Right lung (tissue), 5 donors: ENCODE data around the gene MAFF. TPM values are rescaled to one million over a fixed set of nuclear protein-coding genes. Genes with fewer than 3 reads are reported as not detected.
A peak's percentile ranks its signal among the peaks of the same experiment; 100 is the strongest.

Experiments used
- DNase-seq, 2 donors: peaks; one replicate each; pipeline ENCODE4 v3.0.0-alpha.2; 2013
- polyA plus RNA-seq, 5 donors: library from polyadenylated mRNA; unstranded; fragments of 120-200 nt; gene quantifications; one replicate each; pipeline versions ENCODE4 v1.2.1 to v1.2.3, GENCODE V29; 2013; ENCODE audit warnings: inconsistent platforms in 1 of 5, low replicate concordance in 1 of 5; ENCODE audit not compliant: insufficient read length in 5 of 5, insufficient read depth in 1 of 5

Gene MAFF
- polyA plus RNA-seq, 5 donors: 5.3 to 11.8 (median 8.6) TPM

DNA sequence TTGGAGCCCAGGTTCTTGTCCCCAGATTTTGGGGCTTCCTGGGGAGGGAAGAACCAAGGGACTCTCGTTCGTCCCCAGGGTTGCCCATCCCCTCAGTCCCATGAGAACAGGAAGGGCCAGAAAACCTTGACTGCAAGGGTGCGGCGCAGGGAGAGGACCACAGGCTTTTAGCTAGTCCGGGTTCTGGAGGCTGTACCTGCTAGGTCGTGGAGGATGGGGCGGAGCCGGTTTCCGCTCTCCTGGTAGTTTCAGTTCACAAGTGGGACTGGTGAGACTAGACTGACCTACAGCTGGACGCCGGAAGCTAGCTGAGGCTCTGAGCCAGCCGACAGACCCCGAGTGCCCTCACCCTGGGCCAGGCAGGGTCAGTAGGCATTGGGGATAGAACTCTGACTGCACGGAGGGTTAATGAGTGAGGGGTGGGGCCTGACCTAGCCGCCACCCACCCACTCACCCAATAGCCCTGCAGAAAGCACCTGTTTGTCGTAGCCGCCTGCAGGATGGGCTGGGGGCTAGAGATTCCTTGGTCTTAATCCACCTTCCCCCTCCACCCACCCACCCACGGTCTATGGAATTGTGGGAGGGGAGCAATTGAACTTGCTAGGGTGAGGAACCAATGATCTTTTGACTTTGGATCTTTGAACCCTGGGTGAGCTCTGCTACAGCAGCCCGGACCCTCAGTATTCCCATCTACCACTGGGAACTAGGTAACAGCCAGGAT, 1.5 kb downstream of the MAFF start:
- DNase-seq: no peak

DNA sequence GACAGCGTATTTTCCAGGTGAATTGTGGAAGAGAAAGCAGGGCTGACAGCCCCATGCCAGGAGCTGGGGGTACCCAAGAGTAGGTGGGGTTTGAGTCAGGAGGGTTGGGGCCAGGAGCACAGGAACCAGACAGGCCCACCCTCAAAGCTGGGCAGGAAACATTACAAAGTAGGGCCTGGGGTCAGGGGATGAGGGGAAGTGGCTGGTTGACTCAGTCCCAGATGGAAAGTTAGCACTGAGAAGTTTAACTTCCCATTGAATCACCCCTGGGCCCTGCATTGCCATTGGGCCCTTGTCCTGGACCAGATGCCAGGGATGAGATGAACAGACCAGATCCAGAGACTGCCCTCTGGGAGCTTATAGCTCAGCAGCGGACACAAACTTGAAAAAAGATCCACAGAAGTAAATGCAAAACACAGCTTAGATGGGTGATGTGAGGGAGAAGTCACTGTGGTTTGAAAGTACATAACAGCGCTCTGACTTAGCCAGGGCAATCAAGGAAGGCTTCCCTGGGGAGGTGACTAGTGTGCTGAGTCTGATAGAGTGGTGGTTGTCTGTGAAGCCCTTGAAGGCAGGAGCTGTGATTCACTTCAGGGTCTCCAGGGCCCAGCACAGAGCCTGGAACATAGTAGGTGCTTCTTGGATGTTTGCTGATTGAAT, 2.2 kb downstream of the MAFF start:
- DNase-seq: no peak

DNA sequence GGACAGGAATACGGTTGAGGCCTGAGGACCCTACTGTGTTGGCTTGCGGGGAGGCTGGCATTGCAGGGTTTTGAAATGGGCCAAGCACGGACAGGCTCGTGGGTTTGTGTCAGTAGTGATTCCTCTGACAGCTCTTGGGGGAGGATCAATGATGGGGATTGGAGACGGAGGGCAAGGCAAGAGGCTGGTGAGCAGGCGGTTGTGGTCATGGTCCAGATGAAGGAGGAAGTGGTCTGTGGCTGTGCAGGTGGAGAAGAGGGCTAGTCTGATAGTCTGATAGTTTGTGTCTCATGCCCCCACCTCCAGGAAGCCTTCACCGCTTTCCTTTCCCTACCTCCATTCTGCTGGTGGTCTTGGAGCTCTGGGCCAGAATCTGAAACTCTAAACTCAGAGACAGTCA, 3.0 kb downstream of the MAFF start:
- no peak for DNase-seq

DNA sequence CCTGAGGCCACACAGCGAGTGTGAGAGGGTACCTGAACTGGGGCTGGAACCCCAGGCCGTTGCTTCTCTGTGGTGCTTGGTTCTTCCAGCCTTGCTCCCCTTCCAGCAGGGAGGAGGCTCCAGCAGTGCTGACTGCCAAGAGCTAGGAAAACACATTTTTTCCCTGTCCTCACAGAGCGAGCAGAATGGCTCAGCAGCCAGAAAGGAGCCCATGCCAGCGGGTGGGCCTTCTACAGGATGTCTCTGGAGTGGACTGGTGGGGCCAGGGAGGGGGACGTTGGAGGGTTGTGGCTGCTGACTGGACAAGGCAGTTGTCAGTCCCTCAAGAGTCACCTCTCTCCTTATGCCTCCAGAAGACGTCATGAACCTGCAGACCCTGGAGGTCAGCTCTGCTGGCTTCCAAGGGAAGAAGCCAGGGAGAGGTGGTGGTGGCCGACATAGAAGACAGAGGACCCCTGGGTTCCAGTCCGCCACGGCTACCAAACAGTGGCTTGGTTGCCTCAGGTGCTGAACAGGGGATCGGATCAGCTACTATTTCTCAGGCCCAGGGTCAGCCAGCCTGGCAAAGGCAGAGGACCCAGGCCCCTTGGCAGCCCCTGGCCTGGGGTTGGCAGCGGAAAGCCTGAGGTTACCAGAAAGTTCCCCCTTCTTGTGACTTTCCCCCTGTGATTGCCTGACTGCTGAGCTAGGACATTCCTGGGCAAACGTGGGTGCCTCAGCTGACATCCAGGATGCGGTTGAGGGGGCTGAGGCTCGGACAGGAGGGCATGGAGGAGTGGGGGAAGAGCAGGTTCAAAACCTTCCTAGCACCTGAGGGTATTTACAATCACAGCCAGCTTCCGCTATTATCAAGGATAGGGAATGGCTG, 3.7 kb downstream of the MAFF start:
- peak; percentile 91 to 94 for DNase-seq

DNA sequence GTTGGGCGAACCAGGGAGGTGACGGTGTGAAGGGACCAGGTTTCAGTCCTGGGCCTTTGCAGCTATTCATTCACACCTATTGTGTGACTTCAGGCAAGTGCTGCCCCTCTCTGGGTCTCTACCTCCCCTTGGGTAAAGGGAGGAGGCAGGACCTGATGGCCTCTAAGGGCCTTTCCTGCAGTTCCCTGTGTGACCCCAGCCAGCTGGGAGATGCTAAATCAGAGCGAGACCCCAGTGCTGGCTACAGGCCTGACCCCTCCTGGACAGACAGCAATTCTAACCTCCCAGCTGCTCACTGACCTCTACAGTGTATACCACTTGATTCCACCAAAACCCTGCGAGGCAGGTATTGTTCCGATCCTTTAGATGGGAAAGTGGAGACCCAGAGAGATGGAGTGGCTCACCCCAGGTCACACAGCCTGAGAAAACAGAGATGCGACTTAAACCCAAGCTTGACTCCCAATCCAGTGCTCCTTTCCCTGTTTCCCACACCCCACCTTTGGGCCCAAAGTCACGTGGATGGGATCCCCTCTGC, 6.2 kb downstream of the MAFF start:
- DNase-seq: no peak

DNA sequence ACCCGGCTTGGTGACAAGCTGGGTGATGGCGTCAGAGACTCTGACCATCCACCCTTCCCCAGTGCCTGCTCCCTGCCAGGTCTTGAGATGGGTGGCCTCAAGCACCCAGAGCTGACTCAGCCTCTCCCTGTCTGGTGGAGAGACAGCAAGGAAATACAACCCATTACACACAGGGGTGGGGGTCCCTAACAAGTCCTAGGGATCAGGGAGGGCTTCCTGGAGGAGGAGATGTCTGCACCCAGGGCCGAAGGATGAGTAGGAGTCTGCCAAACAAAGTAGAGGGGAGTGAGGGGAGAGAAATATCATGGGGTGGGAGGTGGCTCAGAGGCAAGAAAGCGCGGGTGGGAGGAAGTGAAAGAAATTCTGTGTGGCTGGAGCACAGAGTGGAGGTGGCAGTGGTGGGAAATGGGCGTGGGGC, 6.8 kb downstream of the MAFF start:
- no peak for DNase-seq

DNA sequence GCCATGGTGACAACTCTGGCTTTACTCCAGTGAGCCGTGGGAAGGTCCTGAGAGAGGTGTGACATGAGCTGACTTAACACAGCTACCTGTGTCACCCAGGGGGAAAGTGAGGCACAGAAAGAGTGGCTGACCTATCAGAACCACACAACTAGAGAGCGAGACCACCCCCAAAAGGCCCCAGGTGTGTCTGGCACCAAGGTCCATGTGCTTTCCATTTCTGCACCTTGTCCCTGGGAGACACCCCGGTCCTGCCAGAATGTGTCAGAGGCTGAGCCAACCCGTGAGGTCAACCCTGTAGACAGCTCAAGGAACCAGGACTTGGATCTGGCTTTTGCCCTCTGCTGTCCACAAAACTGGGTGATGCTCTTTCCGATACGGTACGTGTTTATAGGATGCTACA, 9.8 kb downstream of the MAFF start:
- no peak for DNase-seq

DNA sequence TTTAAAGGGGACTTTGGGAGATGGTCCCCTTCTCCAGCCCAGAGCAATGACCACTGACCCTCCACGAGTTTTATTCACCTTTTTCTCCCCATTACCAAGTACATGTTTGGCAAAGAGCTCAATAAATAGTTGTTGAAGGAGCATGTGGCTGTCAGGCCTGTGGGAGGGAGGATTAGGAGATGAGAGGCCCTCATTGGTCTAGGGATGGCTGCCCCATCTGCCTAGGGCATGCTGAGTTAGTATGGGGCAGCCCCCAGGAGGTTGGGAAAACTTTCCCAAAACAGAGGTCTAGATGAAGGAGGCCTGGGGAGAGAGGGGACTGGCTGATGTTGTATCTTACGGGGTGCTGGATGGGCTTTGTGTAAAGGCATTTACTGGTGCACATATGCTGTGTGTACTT, 10.6 kb downstream of the MAFF start:
- no peak for DNase-seq

DNA sequence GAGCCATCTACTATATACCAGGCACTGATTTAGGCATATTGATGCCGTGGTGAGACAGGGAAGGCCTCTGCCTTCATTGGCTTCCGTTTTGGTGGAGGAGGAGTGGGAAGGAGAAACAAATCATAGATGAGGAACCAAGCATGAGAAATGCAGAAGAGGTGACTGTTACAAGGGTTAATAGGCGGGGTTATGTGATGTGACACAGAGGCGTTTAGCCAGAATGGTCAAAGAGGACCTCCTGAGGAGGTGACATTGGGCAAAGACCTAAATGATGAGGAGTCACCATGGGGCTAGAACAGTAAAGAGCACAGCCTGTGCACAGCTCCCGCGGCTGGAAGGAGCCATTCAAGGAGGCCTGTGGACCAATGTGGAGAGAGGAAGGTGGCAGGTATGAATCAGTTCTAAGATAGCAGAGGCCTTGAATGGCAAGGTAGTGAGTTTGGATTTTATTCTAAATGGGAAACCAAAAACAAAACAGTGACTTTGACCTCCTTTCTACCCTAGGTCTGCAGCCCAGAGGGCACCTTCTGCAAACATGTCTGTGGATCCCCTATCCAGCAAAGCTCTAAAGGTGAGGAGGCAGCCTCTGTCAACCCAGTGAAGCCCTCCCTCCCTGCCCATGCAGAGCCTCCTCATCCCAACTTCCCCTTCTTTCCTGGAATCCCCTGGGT, 11.7 kb downstream of the MAFF start:
- no peak for DNase-seq

DNA sequence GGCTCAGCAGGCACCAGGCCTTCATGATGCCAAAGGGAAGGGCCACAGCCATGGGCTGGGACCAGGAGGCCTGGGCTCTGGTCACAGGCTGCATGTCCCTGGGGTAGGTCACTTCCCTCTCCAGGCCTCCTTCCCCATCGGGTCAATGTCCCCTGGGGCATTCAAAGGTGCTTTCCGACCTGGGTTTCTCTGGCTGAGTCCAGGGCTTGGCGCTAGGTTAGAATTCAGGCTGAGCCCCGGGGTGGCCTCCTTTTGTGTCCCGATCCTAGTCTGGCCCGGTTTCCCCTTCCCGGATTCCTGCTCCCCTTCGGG, 12.2 kb downstream of the MAFF start:
- no peak for DNase-seq

DNA sequence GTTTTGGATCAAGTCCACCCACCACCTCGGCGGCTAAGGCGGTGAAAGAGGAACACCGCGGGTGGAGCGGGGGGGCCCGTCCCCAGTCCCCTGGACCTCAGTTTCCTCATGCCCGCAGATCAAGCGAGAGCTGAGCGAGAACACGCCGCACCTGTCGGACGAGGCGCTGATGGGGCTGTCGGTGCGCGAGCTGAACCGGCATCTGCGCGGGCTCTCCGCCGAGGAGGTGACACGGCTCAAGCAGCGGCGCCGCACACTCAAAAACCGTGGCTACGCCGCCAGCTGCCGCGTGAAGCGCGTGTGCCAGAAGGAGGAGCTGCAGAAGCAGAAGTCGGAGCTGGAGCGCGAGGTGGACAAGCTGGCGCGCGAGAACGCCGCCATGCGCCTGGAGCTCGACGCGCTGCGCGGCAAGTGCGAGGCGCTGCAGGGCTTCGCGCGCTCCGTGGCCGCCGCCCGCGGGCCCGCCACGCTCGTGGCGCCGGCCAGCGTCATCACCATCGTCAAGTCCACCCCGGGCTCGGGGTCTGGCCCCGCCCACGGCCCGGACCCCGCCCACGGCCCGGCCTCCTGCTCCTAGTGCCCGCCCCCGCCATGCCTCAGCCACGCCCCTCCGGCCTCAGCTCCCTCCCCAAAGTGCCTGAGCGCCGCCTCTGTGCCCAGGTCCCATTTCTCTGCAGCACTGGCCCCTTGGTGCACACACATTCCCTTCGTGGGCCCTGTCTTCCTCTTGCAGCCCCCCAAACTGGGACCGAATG, 12.7 kb downstream of the MAFF start:
- peak; percentile 45 to 46 for DNase-seq

DNA sequence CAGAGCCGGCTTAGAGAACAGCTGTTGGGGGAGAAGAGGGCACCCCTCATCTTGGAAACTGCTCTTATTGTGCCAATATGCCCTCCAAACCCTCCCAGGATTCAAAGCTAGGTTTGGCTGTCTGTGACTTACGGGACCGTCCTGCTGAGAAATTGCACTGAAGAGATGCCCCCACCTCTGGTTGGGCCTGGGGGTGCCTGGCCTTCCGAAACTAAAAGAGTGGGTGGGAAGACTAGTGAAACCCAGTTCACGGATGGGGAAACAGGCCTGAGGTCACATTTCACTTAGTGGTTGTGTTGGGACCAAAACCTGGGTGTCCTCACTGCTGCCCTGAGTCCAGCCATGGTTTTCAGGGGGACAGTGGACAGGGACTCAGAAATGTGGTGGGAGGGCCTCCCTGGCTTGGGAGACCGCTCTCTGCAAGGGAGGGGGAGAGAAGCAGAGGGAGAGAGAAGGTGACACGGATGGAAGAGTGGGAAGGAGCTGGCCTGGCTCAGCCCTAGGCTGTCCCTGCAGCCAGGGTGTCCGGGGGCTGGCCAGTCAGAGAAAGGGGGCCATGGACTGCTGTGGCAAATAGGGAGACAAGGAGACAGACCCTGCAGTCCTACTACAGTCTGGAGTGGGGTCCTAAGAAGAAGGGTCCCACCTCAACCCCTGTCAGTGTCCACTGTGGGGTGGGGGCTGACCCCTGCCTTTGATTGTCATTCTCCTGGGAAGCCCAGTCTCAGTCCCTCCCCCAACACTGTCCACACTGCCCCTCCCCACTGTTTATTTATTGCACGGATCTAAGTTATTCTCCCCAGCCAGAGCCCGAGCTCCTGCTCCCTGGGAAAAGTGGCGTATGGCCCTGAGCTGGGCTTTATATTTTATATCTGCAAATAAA, 13.6 kb downstream of the MAFF start:
- no peak for DNase-seq

DNA sequence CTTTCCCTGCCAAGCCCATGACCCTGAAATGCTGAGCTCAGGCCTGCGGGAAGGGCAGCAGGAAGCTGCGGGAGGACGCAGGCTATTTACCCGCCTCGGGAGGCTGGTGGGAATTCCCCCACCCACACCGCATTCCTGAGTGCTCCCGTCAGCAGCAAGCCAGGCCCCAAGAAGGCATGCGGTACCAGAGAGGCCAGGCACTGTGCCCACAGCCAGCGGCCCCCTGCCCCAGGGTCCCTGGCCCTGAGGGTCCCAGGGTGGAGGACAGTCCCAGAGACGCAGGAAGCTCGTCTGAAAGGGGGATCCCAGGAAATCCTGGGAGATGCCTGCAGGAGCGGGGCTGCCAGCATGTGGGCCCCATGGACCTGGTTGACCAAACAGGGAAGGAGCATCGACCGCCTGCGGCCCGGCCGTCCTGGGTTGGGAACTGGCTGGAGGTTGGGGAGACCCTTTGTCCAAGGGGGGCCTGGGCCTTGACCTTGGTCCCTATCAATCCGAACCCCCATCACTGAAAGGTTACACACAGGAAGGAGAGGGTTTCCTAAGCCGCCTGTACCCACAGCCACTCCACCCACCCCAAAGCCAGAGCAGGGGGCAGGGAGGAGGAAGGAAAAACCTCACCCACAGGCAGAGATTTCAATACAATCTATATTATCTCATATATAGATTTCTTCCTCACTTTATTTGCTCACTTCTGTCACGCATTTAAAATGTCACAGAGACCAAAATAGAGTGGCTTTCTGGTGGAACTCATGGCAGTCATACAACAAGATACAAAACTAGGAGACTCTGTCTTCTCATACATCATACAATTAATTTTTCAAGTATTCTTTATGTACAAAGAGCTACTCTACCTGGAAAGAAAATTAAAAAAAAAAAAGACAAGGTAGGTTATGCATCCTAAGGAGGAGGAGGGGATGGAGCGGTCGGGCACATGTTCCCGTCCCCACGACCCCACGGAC, 17.1 kb downstream of the MAFF start:
- peak; percentile 58 to 61 for DNase-seq

DNA sequence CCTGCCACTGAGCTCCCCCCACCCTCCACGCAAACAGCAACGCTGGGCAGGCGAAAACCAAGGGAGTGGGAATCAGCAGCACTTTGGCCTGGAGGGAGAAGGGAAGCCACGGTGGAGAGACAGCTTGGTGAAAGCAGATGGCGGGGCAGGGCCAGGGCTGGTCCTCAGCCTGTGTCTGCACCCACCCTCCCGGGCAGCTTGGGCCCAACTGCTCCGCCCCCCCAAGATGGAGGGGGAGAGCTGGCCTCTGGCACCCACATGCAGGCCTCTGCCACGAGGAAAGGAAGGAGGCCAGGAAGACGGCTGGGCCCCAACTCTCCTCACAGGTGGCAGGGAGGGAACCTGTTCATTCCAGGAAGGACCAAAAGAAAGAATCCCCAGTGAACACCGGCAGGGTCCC, 17.8 kb downstream of the MAFF start:
- DNase-seq: no peak

DNA sequence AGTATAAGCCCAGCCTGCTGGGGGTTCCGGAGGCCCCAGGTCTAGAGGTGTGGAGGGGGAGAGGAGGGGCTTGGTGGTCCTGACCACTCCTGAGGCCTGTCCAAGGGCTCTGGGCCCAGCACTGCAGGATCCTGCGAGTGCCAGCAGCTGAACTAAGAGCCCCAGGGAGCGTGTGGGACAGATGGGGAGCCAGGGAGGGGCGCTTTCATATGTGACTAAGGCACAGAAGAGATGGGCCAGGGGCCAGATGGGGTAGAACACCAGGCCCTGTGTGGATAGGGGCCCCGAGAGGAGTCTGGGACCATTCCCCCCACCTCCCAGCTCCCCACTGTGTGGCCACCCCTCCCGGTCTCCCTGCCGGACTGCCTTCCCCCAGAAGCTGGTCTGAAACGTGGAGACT, 18.4 kb downstream of the MAFF start:
- DNase-seq: no peak

DNA sequence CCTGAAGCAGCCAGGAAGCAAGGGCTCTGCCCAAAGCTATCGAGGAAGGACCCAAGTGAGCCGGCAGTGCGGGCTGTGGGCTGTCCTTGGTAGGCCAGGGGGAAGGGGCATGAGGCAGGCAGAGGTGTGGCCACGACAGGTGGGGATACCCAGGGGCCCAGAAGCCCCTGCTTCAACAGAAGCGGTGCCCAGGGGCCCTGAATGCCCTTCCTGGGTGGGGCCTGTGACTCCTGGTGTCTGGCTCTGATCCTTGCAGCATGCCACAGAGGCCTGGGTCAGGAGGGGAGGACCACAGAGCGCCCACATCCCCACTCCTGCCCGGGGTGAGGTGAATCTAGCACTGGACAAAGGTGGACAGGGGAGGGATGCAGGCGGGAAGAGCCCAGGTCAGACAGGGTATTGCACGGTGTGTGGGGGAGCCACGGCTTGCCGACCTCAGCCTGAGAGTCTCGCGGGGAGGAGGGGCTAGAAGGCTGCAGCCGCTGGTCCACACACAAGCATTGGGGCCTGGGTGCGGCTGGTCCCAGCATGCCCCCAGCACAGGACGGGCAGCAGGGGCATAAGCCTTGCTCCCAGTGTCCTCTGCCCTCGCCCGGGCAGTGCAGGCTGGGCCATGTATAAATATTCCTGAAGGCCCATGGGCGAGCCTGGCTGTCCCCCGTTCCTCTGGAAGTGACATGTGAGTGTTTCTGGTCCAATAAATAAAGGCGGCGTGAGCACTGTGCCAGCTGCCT, 19.0 kb downstream of the MAFF start:
- DNase-seq: no peak

DNA sequence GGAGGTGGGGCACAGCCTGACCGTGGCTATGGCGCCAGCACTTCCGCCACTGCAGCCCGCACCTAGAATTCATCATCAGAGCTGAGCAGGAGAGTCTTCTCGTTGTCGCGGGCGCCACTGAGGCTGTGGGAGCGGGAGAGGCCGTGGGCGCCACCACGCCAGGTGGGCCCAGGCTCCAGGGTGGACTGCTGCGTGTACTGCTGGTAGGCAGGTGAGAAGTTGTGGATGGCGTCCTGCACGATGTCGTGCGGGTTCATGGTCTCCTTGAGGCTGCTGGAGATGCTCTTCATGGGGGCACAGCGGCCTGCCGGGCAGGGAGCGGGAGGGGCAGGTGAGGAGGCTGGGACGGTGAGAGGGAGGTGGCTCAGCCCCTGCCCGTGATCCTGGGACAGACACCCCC, 19.6 kb downstream of the MAFF start:
- DNase-seq: no peak
